ENCODE data around the gene UBA3. TPM values are rescaled to one million over a fixed set of nuclear protein-coding genes. Genes with fewer than 3 reads are reported as not detected.

UBA3 gene
- total and polyA plus RNA-seq, 2 of the 13 experiments (the other 11 are each of a cell fraction or from before 2014, with no cell fraction given) = 40.7 to 49.0 TPM

DNA sequence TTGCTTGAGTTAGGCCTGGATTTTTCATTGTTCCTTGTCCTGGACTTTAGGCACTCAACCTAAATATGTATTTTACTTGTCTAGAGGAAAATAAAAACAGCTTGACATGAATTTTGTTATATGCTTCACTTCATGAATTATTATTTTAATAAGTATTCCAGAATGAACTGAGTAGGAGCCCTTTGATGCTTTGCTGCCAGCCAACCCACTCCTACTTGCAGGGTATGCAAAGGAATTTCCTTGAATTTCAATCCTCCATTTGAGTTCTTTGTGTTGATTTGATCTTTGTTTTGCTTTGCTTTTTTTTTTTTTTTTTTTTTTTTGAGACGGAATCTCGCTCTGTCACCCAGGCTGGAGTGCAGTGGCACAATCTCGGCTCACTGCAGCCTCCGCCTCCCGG, 16.1 kb upstream of the UBA3 start:
- Histone ChIP-seq H3K27me3 (ENCODE audit: control insufficient read depth in 1 of 2, insufficient read depth in 2 of 2, low read length in 2 of 2) (no peaks in the 10 kb centered on the region), H3K36me3 (replicated peaks in 1 of 2; ENCODE audit: control insufficient read depth in 1 of 2, insufficient read depth in 2 of 2, low read length in 2 of 2) (no peaks in the 10 kb centered on the region), H3K9ac (ENCODE audit: insufficient read depth, low read depth, low read length) (no peak overlapping the region), H2AFZ (ENCODE audit: low read length) (no peak overlapping the region), H3K4me1 (ENCODE audit: insufficient read depth, low read length) (no peaks in the 10 kb centered on the region), H4K20me1 (ENCODE audit: insufficient read depth, low read length) (no peaks in the 10 kb centered on the region), H3K4me2 (ENCODE audit: low read depth, low read length) (no peak overlapping the region), H3K9me3 (ENCODE audit: low read length) (no peaks in the 10 kb centered on the region), H3K4me3 (replicated peaks in 1 of 3; ENCODE audit: insufficient read depth in 1 of 3, low read depth in 2 of 3, low read length in 3 of 3) (no peak overlapping the region), H3K79me2 (ENCODE audit: insufficient read depth, low read length) (no peaks in the 10 kb centered on the region), H3K27ac (ENCODE audit: extremely low read length, insufficient read depth, low read length) (no peak overlapping the region)
- ATAC-seq (no peak), DNase-seq (ENCODE audit: low spot score) (no peak), FAIRE-seq (no peak)
- intact Hi-C loops (cut with micrococcal nuclease; ENCODE audit: unreplicated experiment) = no loop called here
- ChIA-PET POLR2A (no interaction called here), CTCF (ENCODE audit: low intra/inter-chr PET ratio, low total read pairs) (no interaction called here)
- no TSS peak for BruUV-seq (replicated peaks)
- WGBS (ENCODE audit: low lambda C conversion rate) = 85% methylated on average over 5 of the region's 5 CpGs
- in situ Hi-C loops (cut with HindIII; ENCODE audit: extremely low pct_ligation_motif_present, low pct_unique_long_range_greater_than_20kb) = no loop called here
- TF ChIP-seq FOXO1 (CRISPR knock-in tag; IDR thresholded peaks at IDR 0.05) (no peak), NR3C1 (CRISPR knock-in tag; IDR thresholded peaks at IDR 0.05) (no peak), PITX1 (CRISPR knock-in tag; IDR thresholded peaks at IDR 0.05) (no peak), CREM (IDR thresholded peaks at IDR 0.05) (no peak), CREM (CRISPR knock-in tag; IDR thresholded peaks at IDR 0.05) (no peak), KDM1A (CRISPR knock-in tag; IDR thresholded peaks at IDR 0.05) (no peak), GATAD2A (CRISPR knock-in tag; IDR thresholded peaks at IDR 0.05) (no peak), MTA1 (CRISPR knock-in tag; IDR thresholded peaks at IDR 0.05; ENCODE audit: borderline replicate concordance) (no peak), ZNF317 (CRISPR knock-in tag; IDR thresholded peaks at IDR 0.05) (no peak), ZNF878 (CRISPR knock-in tag; IDR thresholded peaks at IDR 0.05) (no peak), THYN1 (CRISPR knock-in tag; IDR thresholded peaks at IDR 0.05; ENCODE audit: borderline replicate concordance, low read depth) (no peak), HINFP (CRISPR knock-in tag; IDR thresholded peaks at IDR 0.05; ENCODE audit: low read depth) (no peak), DNMT3B (CRISPR knock-in tag; conservative IDR thresholded peaks at IDR 0.05) (no peak), GZF1 (CRISPR knock-in tag; IDR thresholded peaks at IDR 0.05) (no peak)
- TF ChIP-seq, protein P1, sequence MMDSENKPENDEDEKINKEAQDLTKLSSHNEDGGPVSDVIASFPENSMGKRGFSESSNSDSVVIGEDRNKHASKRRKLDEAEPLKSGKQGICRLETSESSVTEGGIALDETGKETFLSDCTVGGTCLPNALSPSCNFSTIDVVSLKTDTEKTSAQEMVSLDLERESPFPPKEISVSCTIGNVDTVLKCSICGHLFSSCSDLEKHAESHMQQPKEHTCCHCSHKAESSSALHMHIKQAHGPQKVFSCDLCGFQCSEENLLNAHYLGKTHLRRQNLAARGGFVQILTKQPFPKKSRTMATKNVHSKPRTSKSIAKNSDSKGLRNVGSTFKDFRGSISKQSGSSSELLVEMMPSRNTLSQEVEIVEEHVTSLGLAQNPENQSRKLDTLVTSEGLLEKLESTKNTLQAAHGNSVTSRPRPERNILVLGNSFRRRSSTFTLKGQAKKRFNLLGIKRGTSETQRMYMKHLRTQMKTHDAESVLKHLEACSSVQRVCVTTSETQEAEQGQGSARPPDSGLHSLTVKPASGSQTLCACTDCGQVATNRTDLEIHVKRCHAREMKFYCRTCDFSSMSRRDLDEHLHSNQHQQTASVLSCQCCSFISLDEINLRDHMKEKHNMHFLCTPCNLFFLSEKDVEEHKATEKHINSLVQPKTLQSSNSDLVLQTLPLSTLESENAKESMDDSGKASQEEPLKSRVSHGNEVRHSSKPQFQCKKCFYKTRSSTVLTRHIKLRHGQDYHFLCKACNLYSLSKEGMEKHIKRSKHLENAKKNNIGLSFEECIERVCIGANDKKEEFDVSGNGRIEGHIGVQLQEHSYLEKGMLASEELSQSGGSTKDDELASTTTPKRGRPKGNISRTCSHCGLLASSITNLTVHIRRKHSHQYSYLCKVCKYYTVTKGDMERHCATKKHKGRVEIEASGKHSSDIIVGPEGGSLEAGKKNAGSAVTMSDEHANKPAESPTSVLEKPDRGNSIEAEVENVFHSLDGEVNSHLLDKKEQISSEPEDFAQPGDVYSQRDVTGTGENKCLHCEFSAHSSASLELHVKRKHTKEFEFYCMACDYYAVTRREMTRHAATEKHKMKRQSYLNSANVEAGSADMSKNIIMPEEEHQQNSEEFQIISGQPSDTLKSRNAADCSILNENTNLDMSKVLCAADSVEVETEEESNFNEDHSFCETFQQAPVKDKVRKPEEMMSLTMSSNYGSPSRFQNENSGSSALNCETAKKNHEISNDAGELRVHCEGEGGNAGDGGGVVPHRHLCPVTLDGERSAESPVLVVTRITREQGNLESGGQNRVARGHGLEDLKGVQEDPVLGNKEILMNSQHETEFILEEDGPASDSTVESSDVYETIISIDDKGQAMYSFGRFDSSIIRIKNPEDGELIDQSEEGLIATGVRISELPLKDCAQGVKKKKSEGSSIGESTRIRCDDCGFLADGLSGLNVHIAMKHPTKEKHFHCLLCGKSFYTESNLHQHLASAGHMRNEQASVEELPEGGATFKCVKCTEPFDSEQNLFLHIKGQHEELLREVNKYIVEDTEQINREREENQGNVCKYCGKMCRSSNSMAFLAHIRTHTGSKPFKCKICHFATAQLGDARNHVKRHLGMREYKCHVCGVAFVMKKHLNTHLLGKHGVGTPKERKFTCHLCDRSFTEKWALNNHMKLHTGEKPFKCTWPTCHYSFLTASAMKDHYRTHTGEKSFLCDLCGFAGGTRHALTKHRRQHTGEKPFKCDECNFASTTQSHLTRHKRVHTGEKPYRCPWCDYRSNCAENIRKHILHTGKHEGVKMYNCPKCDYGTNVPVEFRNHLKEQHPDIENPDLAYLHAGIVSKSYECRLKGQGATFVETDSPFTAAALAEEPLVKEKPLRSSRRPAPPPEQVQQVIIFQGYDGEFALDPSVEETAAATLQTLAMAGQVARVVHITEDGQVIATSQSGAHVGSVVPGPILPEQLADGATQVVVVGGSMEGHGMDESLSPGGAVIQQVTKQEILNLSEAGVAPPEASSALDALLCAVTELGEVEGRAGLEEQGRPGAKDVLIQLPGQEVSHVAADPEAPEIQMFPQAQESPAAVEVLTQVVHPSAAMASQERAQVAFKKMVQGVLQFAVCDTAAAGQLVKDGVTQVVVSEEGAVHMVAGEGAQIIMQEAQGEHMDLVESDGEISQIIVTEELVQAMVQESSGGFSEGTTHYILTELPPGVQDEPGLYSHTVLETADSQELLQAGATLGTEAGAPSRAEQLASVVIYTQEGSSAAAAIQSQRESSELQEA (CRISPR knock-in tag; IDR thresholded peaks at IDR 0.05; ENCODE audit: not compliant biosample characterization) = no peak
- TF ChIP-seq, protein P2, sequence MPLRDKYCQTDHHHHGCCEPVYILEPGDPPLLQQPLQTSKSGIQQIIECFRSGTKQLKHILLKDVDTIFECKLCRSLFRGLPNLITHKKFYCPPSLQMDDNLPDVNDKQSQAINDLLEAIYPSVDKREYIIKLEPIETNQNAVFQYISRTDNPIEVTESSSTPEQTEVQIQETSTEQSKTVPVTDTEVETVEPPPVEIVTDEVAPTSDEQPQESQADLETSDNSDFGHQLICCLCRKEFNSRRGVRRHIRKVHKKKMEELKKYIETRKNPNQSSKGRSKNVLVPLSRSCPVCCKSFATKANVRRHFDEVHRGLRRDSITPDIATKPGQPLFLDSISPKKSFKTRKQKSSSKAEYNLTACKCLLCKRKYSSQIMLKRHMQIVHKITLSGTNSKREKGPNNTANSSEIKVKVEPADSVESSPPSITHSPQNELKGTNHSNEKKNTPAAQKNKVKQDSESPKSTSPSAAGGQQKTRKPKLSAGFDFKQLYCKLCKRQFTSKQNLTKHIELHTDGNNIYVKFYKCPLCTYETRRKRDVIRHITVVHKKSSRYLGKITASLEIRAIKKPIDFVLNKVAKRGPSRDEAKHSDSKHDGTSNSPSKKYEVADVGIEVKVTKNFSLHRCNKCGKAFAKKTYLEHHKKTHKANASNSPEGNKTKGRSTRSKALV (CRISPR knock-in tag; IDR thresholded peaks at IDR 0.05) = no peak
